ENCODE results near the gene PSMG2. TPM values are rescaled to one million over a fixed set of nuclear protein-coding genes. Genes with fewer than 3 reads are reported as not detected.

PSMG2 gene, protein sequence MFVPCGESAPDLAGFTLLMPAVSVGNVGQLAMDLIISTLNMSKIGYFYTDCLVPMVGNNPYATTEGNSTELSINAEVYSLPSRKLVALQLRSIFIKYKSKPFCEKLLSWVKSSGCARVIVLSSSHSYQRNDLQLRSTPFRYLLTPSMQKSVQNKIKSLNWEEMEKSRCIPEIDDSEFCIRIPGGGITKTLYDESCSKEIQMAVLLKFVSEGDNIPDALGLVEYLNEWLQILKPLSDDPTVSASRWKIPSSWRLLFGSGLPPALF
- 10 to 100 TPM; 62.4 to 70.2 (median 69.0) TPM for total RNA-seq

GRCh38 chr18:12702221-12703095 is at the start of gene PSMG2, which contains the start of gene CEP76:
Gene PSMG2 (plus strand): TSS chr18:12703042. CDS start chr18:12703108, 66 bp downstream.
Gene CEP76 (minus strand): TSS chr18:12702723. CDS start chr18:12702548, 175 bp downstream.
- intact Hi-C loops (cut with DNase I; ENCODE audit: low total_unique reads) = no loop called here
- H3K27me3 ChIP-seq = no peaks in the 10 kb centered on the region

DNA sequence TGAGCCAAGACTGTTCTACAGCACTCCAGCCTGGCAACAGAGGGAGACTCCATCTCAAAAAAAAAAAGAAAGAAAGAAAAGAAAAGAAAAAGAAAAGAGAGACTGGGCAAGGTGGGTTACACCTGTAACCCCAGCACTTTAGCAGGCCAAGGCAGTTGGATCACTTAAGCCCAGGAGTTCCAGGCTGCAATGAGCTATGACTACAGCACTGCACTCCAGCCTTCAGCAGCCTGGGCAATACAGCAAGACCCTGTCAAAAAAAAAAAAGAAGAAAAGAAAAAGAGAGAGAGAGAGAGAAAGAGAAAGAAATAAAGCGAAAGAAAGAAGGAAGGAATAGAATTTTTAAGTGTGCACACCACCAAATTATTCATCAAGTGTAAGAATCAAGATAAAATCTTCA is 47.9 kb upstream of the PSMG2 start:
- Histone ChIP-seq H3K27me3 (no peaks in the 10 kb centered on the region), H3K27ac (no peak overlapping the region), H3K36me3 (no peaks in the 10 kb centered on the region), H3K9me3 (no peaks in the 10 kb centered on the region), H3K4me1 (no peaks in the 10 kb centered on the region), H3K4me3 (no peak overlapping the region)
- intact Hi-C loops (cut with DNase I; ENCODE audit: low total_unique reads) = loop anchor here (5.0 kb wide), 1 partner anchor 263 kb away; no protein-coding TSS in a partner anchor
- TF ChIP-seq, protein P1, sequence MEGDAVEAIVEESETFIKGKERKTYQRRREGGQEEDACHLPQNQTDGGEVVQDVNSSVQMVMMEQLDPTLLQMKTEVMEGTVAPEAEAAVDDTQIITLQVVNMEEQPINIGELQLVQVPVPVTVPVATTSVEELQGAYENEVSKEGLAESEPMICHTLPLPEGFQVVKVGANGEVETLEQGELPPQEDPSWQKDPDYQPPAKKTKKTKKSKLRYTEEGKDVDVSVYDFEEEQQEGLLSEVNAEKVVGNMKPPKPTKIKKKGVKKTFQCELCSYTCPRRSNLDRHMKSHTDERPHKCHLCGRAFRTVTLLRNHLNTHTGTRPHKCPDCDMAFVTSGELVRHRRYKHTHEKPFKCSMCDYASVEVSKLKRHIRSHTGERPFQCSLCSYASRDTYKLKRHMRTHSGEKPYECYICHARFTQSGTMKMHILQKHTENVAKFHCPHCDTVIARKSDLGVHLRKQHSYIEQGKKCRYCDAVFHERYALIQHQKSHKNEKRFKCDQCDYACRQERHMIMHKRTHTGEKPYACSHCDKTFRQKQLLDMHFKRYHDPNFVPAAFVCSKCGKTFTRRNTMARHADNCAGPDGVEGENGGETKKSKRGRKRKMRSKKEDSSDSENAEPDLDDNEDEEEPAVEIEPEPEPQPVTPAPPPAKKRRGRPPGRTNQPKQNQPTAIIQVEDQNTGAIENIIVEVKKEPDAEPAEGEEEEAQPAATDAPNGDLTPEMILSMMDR (IDR thresholded peaks at IDR 0.05) = no peak
- no peak for TF ChIP-seq POLR2A (IDR thresholded peaks at IDR 0.05)
- no peak for DNase-seq

More at GRCh38 chr18:12702221-12703095, at the start of gene PSMG2, which contains the start of gene CEP76:
- DNase-seq = peak; percentile 80 to 91
- H3K27ac ChIP-seq = peak within 1 kb of the TSS; percentile 97 to 98
- TF ChIP-seq, protein P1 (IDR thresholded peaks at IDR 0.05) = peak in 1 of 4 experiments; percentile 23
- TF ChIP-seq POLR2A (IDR thresholded peaks at IDR 0.05) = peak; percentile 60 to 72
- H3K4me1 ChIP-seq = peaks cover 0 to 9% of the 10 kb centered on the region in 2 donors
- no peaks in the 10 kb centered on the region for H3K36me3 ChIP-seq
- H3K4me3 ChIP-seq = peak within 1 kb of the TSS; percentile 91 to 95
- H3K9me3 ChIP-seq = no peaks in the 10 kb centered on the region

GRCh38 chr18:12656605-12656937 is 46.3 kb upstream of the PSMG2 start:
- DNase-seq = no peak
- peak overlapping the region; percentile 47 to 87 for H3K4me3 ChIP-seq
- TF ChIP-seq, protein P1 (IDR thresholded peaks at IDR 0.05) = no peak
- no peak for TF ChIP-seq POLR2A (IDR thresholded peaks at IDR 0.05)
- intact Hi-C loops (cut with DNase I; ENCODE audit: low total_unique reads) = loop anchor here (5.0 kb wide), 1 partner anchor 264 kb away; no protein-coding TSS in a partner anchor
- H3K4me1 ChIP-seq = no peaks in the 10 kb centered on the region
- no peaks in the 10 kb centered on the region for H3K27me3 ChIP-seq
- H3K36me3 ChIP-seq = no peaks in the 10 kb centered on the region
- H3K9me3 ChIP-seq = no peaks in the 10 kb centered on the region
- H3K27ac ChIP-seq = peak overlapping the region; percentile 86 to 98

DNA sequence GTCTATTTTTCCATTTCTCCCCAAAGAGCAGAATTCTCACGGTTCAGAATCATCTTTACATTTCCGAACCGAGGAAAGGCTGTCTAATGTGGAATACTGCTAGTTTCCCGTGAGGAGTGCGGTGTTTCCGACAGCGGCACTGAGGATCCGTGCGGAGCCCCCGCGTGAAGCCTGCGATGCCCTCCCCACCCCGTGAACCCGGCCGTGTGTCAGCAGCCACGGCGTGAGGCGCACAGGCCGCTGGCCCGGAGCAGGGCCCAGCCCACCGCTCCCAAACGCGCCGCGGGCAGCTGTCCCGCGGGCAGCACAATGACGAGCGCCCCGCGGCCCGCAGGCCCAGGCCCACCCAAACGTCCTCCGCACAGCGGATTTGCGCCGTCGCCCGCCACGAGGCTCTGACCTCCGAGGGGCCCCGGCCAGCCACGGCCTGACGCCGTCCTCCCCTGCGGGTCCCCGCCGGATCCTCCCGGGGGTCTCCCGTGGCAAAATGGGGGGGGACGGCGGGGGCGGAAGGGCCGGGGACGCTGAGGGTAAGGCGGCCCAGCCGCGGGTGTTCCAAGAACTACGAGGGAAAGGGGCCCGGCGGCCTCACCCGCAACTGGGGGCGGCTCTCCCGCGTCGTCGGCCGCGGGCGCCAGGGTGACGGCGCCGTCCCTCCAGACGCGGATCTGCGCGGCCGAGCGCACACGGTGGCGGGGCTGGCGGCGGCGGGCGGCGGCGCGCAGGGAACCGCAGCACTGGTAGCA is 45.7 kb upstream of the PSMG2 start:
- H3K4me3 ChIP-seq = peak overlapping the region; percentile 47 to 87
- TF ChIP-seq, protein P1 (IDR thresholded peaks at IDR 0.05) = no peak
- peak in 1 of 2 donors; percentile 16 for TF ChIP-seq POLR2A (IDR thresholded peaks at IDR 0.05)
- no peaks in the 10 kb centered on the region for H3K36me3 ChIP-seq
- peak overlapping the region; percentile 86 to 98 for H3K27ac ChIP-seq
- intact Hi-C loops (cut with DNase I; ENCODE audit: low total_unique reads) = loop anchor here (5.0 kb wide), 1 partner anchor 265 kb away; no protein-coding TSS in a partner anchor
- no peaks in the 10 kb centered on the region for H3K27me3 ChIP-seq
- no peaks in the 10 kb centered on the region for H3K9me3 ChIP-seq
- DNase-seq = peak; percentile 20 to 44
- no peaks in the 10 kb centered on the region for H3K4me1 ChIP-seq

Data from uterus (tissue), 4 donors.